ENCODE results near the gene LDAH. TPM values are rescaled to one million over a fixed set of nuclear protein-coding genes. Genes with fewer than 3 reads are reported as not detected.

LDAH gene
- total and polyA plus RNA-seq, 2 donors (not counting 1 experiment from before 2014, with no cell fraction given) = 9.0 to 31.3 TPM

DNA sequence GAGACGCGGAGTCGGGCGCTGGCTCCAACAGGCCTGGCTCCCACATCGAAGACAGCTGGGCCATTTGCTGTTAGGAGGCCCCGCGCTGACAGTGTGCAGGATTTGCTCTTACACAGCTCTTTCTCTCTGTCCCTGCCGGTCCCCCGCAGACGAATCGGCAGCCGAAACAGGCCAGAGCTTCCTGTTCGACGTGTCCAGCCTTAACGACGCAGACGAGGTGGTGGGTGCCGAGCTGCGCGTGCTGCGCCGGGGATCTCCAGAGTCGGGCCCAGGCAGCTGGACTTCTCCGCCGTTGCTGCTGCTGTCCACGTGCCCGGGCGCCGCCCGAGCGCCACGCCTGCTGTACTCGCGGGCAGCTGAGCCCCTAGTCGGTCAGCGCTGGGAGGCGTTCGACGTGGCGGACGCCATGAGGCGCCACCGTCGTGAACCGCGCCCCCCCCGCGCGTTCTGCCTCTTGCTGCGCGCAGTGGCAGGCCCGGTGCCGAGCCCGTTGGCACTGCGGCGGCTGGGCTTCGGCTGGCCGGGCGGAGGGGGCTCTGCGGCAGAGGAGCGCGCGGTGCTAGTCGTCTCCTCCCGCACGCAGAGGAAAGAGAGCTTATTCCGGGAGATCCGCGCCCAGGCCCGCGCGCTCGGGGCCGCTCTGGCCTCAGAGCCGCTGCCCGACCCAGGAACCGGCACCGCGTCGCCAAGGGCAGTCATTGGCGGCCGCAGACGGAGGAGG, 152.4 kb downstream of the LDAH start:
- ChIA-PET CTCF (interaction anchor here (1.5 kb wide), 1 partner anchor 9 kb away, joined by 9 read pairs; no protein-coding TSS in a partner anchor), POLR2A (no interaction called here)
- TF ChIP-seq, protein P1, sequence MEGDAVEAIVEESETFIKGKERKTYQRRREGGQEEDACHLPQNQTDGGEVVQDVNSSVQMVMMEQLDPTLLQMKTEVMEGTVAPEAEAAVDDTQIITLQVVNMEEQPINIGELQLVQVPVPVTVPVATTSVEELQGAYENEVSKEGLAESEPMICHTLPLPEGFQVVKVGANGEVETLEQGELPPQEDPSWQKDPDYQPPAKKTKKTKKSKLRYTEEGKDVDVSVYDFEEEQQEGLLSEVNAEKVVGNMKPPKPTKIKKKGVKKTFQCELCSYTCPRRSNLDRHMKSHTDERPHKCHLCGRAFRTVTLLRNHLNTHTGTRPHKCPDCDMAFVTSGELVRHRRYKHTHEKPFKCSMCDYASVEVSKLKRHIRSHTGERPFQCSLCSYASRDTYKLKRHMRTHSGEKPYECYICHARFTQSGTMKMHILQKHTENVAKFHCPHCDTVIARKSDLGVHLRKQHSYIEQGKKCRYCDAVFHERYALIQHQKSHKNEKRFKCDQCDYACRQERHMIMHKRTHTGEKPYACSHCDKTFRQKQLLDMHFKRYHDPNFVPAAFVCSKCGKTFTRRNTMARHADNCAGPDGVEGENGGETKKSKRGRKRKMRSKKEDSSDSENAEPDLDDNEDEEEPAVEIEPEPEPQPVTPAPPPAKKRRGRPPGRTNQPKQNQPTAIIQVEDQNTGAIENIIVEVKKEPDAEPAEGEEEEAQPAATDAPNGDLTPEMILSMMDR (IDR thresholded peaks at IDR 0.05) = no peak
- TF ChIP-seq EZH2 (IDR thresholded peaks at IDR 0.05; ENCODE audit: borderline replicate concordance, insufficient read depth, low read depth, low read length, poor library complexity, severe bottlenecking) = no peak
- H3K4me1 Mint-ChIP-seq = peaks cover 51% of the 10 kb centered on the region
- Histone ChIP-seq H3K4me3 (ENCODE audit: control extremely low read depth in 1 of 5, extremely low read depth in 1 of 5, insufficient read depth in 1 of 5, low read depth in 2 of 5, low read length in 4 of 5) (no peak overlapping the region), H3K27me3 (replicated peaks in 1 of 4; ENCODE audit: control extremely low read depth in 1 of 4, control insufficient read depth in 3 of 4, insufficient read depth in 4 of 4, low read length in 3 of 4) (peaks cover 0 to 61% (median 20%) of the 10 kb centered on the region in 4 experiments), H3K9me3 (ENCODE audit: control extremely low read depth in 1 of 3, control insufficient read depth in 2 of 3, insufficient read depth in 1 of 3, low read length in 2 of 3) (peaks cover 0 to 25% (median 0%) of the 10 kb centered on the region in 3 donors), H3K4me2 (replicated peaks; ENCODE audit: low read depth, low read length, poor library complexity, severe bottlenecking) (no peak overlapping the region), H3K27ac (ENCODE audit: low read length in 2 of 2) (no peak overlapping the region), H4K20me1 (ENCODE audit: control insufficient read depth, insufficient read depth, low read length, poor library complexity, severe bottlenecking) (no peaks in the 10 kb centered on the region), H3K79me2 (ENCODE audit: control insufficient read depth, insufficient read depth, low read length) (peaks cover 3% of the 10 kb centered on the region), H2AFZ (ENCODE audit: insufficient read depth, low read depth, low read length, poor library complexity, severe bottlenecking) (no peak overlapping the region), H3K9ac (ENCODE audit: low read length) (no peak overlapping the region), H3K36me3 (replicated peaks in 1 of 2; ENCODE audit: control extremely low read depth in 1 of 2, control insufficient read depth in 1 of 2, extremely low read depth in 1 of 2, insufficient read depth in 2 of 2, low read length in 1 of 2) (peaks cover 0 to 11% of the 10 kb centered on the region in 2 experiments), H3K4me1 (ENCODE audit: control insufficient read depth in 2 of 2, insufficient read depth in 2 of 2, low read length in 2 of 2) (peaks cover 46 to 82% of the 10 kb centered on the region in 2 donors)
- WGBS (ENCODE audit: insufficient coverage) = 48% methylated on average over 83 of the region's 83 CpGs
- H3K4me3 Mint-ChIP-seq = no peak overlapping the region
- no peak for DNase-seq
- ATAC-seq (ENCODE audit: low read depth) = no peak
- intact Hi-C loops (cut with micrococcal nuclease) = no loop called here
- no peaks in the 10 kb centered on the region for H3K9me3 Mint-ChIP-seq (ENCODE audit: insufficient read depth)
- peaks cover 3% of the 10 kb centered on the region for H3K27me3 Mint-ChIP-seq
- H3K27ac Mint-ChIP-seq = no peak overlapping the region
